Prostate gland (tissue), 2 donors: ENCODE results near the gene CRY1. TPM values are rescaled to one million over a fixed set of nuclear protein-coding genes. Genes with fewer than 3 reads are reported as not detected.
A peak's percentile ranks its signal among the peaks of the same experiment; 100 is the strongest.

ENCODE experiments used
- DNase-seq: peaks from one replicate; pipeline ENCODE4 v3.0.0-alpha.2; 2019; ENCODE audit warnings: low spot score
- H3K27ac ChIP-seq, 2 donors: fragments of 200-600 bp; sonication (generic); 2 replicates each; pipeline ENCODE4 v1.5.1; 2017 to 2019
- H3K27me3 ChIP-seq: fragments of 200-600 bp; sonication (generic); replicated peaks from 2 replicates; pipeline ENCODE4 v1.5.1; 2019; ENCODE audit not compliant: insufficient read depth
- H3K36me3 ChIP-seq, 2 donors: fragments of 200-600 bp; sonication (generic); 1 replicate in 1 of 2; 2 replicates in 1 of 2; pipeline versions ENCODE4 v1.5.1 to v1.8.1; 2017 to 2019
- H3K4me1 ChIP-seq: fragments of 200-600 bp; sonication (generic); replicated peaks from 2 replicates; pipeline ENCODE4 v1.5.1; 2019
- H3K4me3 ChIP-seq, 2 donors: fragments of 200-600 bp; sonication (generic); 2 replicates each; pipeline ENCODE4 v1.5.1; 2017 to 2019
- H3K9me3 ChIP-seq: fragments of 200-600 bp; sonication (generic); 2 replicates; pipeline ENCODE4 v1.5.1; 2017
- POLR2A ChIP-seq: fragments of 450-650 bp; IDR thresholded peaks from one replicate; pipeline ENCODE4 v1.6.1; 2016; ENCODE audit warnings: antibody characterized with exemption, mild to moderate bottlenecking
- POLR2AphosphoS5 ChIP-seq: sonication (generic); formaldehyde crosslinking; IDR thresholded peaks from one replicate; pipeline ENCODE4 v1.6.1; 2017; ENCODE audit warnings: antibody characterized with exemption
- WGBS: methylation state at CpG from one replicate; pipeline ENCODE4 v1.1.5; 2018; 5-methylcytosine and 5-hydroxymethylcytosine counted together
- intact Hi-C: fragments of 100-400 bp; cut with DNase I; formaldehyde crosslinking; loops from one replicate; pipeline ENCODE4 v1.14.2; 2022
- total RNA-seq, 2 donors: library from RNA; depleted of rRNA; stranded (reverse); fragments of >200 nt; gene quantifications; one replicate each; pipeline ENCODE4 v1.1.0, GENCODE V29; 2016
- TF ChIP-seq, protein P1 (sequence below), 4 experiments: fragments of 200-600 bp in 2 of 4; fragments of 450-650 bp in 2 of 4; sonication (generic) in 2 of 4; IDR thresholded peaks; 1 replicate in 3 of 4; 2 replicates in 1 of 4; pipeline ENCODE4 v1.5.1; 2016 to 2019; ENCODE audit warnings: antibody characterized with exemption in 4 of 4, mild to moderate bottlenecking in 2 of 4, moderate library complexity in 2 of 4

The CRY1 gene
- total RNA-seq, 2 donors from 2014 or later: 15.7 to 35.2 TPM

DNA sequence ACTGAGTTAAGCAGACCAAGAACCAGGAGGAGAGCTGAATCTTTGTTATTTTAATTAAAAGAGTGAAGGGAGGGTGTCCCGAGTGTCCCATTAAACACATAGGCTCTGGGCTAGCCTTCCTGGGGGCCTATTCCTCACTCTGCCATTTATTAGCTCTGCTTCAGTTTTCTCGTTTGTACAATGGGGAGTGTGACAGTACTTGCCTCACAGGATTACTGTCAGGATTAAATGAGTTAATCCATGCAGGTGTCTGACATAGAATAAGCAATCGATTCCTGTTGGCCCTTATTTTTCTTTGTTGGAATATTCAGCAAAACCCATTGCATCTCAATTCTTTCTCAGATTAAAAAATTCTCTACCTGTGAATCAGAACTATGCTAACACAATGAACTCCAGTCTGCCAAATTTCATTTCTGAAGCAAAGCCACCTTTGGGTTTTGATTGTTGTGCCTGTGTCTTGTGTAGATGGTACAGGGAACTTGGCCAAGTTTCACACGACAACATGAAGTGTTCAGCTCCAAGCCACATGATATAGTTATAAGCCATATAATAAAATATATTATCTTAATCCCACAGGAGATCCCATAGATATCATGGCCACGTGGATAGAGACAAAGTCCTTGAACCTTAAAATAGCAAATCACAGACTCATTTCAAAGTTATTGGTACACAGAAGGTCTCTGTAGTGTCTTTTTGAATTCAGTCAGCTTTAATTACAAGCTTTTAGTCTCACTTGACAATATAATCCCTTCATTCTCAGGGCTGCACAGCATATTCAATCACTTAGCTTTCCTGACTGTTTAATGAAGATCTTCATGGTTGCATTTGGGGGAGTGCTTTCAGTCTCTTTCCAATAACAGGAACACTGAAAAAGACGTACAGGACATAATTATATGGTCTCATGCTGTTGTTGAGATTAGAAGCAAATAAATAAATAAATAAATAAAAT lies 34.4 kb upstream of the CRY1 start:
- H3K27ac ChIP-seq: no peak overlapping the region
- no peak for TF ChIP-seq POLR2A
- TF ChIP-seq, protein P1, sequence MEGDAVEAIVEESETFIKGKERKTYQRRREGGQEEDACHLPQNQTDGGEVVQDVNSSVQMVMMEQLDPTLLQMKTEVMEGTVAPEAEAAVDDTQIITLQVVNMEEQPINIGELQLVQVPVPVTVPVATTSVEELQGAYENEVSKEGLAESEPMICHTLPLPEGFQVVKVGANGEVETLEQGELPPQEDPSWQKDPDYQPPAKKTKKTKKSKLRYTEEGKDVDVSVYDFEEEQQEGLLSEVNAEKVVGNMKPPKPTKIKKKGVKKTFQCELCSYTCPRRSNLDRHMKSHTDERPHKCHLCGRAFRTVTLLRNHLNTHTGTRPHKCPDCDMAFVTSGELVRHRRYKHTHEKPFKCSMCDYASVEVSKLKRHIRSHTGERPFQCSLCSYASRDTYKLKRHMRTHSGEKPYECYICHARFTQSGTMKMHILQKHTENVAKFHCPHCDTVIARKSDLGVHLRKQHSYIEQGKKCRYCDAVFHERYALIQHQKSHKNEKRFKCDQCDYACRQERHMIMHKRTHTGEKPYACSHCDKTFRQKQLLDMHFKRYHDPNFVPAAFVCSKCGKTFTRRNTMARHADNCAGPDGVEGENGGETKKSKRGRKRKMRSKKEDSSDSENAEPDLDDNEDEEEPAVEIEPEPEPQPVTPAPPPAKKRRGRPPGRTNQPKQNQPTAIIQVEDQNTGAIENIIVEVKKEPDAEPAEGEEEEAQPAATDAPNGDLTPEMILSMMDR (IDR thresholded peaks at IDR 0.05): no peak
- TF ChIP-seq POLR2AphosphoS5: no peak
- no peak overlapping the region for H3K4me3 ChIP-seq
- no peaks in the 10 kb centered on the region for H3K4me1 ChIP-seq
- H3K9me3 ChIP-seq: no peaks in the 10 kb centered on the region
- intact Hi-C loops: no loop called here
- 69% methylated on average over 6 of the region's 6 CpGs for WGBS
- no peaks in the 10 kb centered on the region for H3K27me3 ChIP-seq
- DNase-seq: no peak
- H3K36me3 ChIP-seq: no peaks in the 10 kb centered on the region

DNA sequence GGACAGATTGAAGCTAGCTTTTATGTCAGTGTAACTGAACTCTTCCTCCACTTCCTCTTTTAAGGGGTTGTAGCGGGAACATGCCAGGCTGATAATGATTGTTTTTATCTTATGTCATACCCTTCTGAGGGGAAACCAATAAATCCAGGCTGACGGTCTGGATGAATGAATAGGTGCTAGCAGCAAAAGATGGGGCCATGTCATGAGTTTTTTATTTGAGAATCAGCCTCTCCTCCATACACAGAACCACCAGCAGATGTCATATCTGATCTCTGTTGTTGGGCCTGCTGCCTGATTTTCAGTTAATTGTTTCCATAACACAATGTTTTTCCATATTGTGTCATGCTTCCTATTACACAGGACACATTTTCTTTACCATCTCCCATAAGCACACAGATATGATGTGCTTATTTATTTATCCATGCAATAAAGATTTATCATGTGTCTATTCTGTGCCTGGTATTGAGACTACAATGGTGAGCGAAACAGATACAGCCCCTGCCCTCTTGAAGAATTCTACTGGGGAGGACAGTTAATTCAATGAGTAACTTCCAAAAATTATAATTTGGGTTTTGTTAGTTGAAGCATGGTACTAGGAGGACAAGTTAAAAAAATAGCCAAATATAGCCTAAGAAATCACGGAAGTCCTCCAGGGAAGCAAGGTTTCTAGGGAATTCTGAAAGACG lies 33.6 kb upstream of the CRY1 start:
- H3K36me3 ChIP-seq: no peaks in the 10 kb centered on the region
- no peak for DNase-seq
- H3K4me1 ChIP-seq: no peaks in the 10 kb centered on the region
- no peak for TF ChIP-seq POLR2A
- TF ChIP-seq, protein P1 (IDR thresholded peaks at IDR 0.05): peak in 2 of 4 experiments; percentile 17 to 20
- intact Hi-C loops: no loop called here
- H3K9me3 ChIP-seq: no peaks in the 10 kb centered on the region
- no peak overlapping the region for H3K27ac ChIP-seq
- 72% methylated on average over 5 of the region's 5 CpGs for WGBS
- no peaks in the 10 kb centered on the region for H3K27me3 ChIP-seq
- H3K4me3 ChIP-seq: no peak overlapping the region

DNA sequence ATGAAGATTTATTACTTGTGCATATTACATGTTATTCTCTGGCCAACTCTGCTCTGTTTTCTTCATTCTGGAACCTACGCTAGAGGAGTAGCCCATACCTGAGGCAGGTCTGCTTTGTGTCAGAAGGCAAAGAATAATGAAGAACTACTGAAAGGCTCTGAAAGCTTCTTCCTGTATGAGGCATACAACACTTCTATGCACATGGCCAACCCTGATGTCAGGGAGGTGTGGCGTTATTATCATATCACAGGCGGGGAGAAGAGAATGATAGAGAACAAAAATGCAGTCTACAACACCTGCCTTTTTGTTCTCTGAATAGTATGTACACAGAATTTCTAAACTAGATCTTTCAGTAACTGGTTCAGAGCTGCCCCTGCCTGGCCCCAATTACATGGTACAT lies 32.5 kb upstream of the CRY1 start:
- no peaks in the 10 kb centered on the region for H3K27me3 ChIP-seq
- H3K9me3 ChIP-seq: no peaks in the 10 kb centered on the region
- H3K4me1 ChIP-seq: no peaks in the 10 kb centered on the region
- no peak overlapping the region for H3K4me3 ChIP-seq
- 48% methylated on average over 3 of the region's 3 CpGs for WGBS
- intact Hi-C loops: no loop called here
- H3K36me3 ChIP-seq: no peaks in the 10 kb centered on the region
- TF ChIP-seq POLR2A: no peak
- DNase-seq: no peak
- H3K27ac ChIP-seq: no peak overlapping the region

DNA sequence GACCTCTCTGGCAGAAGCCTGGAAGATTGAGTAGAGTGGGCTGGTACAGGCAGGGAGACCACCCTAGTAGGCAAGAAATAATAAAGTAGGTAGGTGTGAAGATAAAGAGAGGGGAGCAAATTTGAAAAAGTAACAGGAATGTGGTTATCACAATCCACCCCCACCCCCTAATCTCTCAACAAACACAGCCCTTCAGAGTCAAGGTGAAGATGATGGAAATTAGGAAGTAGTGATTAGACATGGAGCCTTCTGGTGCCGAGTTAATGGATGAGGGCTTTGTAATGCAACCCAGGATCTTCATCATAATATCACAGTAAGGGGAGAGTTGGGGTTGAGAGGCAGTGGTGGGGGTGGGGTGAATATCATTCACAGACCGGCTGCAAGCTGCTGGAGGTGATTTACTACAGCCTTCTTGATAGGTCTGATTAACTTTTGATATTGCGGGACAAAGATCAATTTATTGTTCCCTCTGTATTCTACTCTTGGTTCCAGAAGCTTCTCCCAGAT lies 29.2 kb upstream of the CRY1 start:
- intact Hi-C loops: no loop called here
- H3K36me3 ChIP-seq: no peaks in the 10 kb centered on the region
- H3K9me3 ChIP-seq: no peaks in the 10 kb centered on the region
- TF ChIP-seq, protein P1 (IDR thresholded peaks at IDR 0.05): no peak
- no peak for TF ChIP-seq POLR2AphosphoS5
- TF ChIP-seq POLR2A: no peak
- WGBS: 34% methylated on average over 3 of the region's 3 CpGs
- DNase-seq: no peak
- no peak overlapping the region for H3K27ac ChIP-seq
- no peak overlapping the region for H3K4me3 ChIP-seq
- H3K27me3 ChIP-seq: no peaks in the 10 kb centered on the region
- no peaks in the 10 kb centered on the region for H3K4me1 ChIP-seq

DNA sequence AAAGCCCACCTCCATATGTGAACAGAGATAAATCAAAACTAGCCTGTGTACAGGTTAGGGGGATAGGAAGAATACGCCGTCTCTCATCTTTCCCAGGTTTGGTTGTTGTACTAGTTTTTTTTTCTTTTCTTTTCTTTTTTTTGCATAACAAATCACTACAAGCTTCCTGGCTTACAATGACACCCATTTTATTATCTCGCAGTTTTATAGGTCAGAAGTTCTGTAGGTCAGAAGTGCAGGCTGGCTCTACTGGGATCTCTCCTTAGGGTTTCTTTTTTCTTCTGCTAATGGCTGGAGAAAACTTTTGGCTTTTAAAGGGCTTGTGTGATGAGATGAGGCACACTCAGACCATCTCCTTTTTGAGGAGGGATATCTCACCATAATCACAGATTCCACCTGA lies 25.7 kb upstream of the CRY1 start:
- no peaks in the 10 kb centered on the region for H3K36me3 ChIP-seq
- no peak overlapping the region for H3K4me3 ChIP-seq
- intact Hi-C loops: no loop called here
- H3K9me3 ChIP-seq: no peaks in the 10 kb centered on the region
- H3K4me1 ChIP-seq: no peaks in the 10 kb centered on the region
- WGBS: 36% methylated on average over 3 of the region's 3 CpGs
- H3K27me3 ChIP-seq: no peaks in the 10 kb centered on the region
- TF ChIP-seq POLR2AphosphoS5: no peak
- no peak for TF ChIP-seq POLR2A
- TF ChIP-seq, protein P1 (IDR thresholded peaks at IDR 0.05): no peak
- H3K27ac ChIP-seq: no peak overlapping the region
- no peak for DNase-seq
